ENCODE data around the gene CCDC40.
"Not testable (repeated sequence)": the region's sequence is repeated elsewhere in the genome, so short reads cannot be mapped to it uniquely, and the experiment has no call there.

CCDC40 gene

DNA sequence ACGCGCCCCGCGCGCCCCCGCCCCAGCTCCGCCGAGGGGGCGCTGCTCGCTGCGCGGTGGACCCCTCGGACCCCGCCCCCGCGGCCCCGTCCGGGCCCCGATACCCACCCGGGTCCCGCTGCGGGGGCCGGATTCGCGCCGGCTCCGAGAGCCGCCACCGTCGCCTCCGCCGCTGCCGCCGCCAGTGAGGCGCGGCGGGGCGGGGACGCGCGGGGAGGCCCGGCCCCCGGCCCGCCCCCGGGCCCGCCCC, 830 bp upstream of the CCDC40 start, which contains the start of gene TBC1D16:
Gene TBC1D16, minus strand, starts transcription at position 186 of the 250 bp plus-strand sequence. CDS start 22,325 bp downstream, outside the sequence.
- H3K4me3 ChIP-seq (replicated peaks; ENCODE audit: low read depth, low read length) = peak within 1 kb of the TSS; percentile 83
- TF ChIP-seq, protein P1, sequence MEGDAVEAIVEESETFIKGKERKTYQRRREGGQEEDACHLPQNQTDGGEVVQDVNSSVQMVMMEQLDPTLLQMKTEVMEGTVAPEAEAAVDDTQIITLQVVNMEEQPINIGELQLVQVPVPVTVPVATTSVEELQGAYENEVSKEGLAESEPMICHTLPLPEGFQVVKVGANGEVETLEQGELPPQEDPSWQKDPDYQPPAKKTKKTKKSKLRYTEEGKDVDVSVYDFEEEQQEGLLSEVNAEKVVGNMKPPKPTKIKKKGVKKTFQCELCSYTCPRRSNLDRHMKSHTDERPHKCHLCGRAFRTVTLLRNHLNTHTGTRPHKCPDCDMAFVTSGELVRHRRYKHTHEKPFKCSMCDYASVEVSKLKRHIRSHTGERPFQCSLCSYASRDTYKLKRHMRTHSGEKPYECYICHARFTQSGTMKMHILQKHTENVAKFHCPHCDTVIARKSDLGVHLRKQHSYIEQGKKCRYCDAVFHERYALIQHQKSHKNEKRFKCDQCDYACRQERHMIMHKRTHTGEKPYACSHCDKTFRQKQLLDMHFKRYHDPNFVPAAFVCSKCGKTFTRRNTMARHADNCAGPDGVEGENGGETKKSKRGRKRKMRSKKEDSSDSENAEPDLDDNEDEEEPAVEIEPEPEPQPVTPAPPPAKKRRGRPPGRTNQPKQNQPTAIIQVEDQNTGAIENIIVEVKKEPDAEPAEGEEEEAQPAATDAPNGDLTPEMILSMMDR (IDR thresholded peaks at IDR 0.05; ENCODE audit: low read depth, low read length, missing control alignments) = no peak
- DNase-seq (ENCODE audit: extremely low read depth, low read depth) = no peak

DNA sequence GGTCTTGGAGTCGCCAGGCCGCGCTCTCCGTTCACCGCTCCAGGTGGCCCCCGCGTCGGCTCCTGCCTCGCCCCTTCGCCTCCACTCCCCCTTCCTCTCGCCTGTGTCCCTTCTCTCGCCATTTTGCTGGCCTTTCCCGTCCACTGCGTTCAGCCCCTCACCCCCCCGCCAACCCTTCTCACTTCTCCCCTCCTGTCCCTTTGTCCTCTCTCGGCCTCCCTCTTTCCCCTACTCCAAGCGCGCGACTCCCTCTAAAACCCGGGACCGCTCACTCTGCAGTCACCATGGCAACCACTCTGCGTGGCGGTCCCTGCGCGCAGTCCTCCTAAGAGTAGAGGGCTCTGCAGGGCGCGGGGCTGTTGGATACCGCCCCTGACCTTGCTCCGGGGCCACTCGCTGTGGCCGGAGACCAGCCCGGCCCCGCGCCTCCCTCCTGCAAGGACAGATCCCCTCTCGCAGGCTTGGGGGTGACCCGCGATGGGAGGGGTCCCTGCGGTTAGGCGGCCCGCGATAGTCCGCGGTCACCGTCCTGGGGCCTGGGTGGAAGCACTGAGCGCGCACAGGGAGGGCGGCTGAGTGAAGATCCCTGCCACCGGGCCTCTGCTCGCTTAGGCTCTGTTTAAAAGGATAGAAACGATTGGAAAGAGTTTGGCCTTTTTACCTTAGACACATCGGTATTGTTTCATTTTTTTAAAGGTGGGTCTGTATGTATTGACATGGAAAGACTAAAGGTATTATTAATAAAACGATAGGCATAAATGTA, 454 bp downstream of the CCDC40 start:
- TF ChIP-seq, protein P1 (IDR thresholded peaks at IDR 0.05; ENCODE audit: low read depth, low read length, missing control alignments) = no peak
- no peak for DNase-seq (ENCODE audit: extremely low read depth, low read depth)
- peak overlapping the region; percentile 83 for H3K4me3 ChIP-seq (replicated peaks; ENCODE audit: low read depth, low read length)

DNA sequence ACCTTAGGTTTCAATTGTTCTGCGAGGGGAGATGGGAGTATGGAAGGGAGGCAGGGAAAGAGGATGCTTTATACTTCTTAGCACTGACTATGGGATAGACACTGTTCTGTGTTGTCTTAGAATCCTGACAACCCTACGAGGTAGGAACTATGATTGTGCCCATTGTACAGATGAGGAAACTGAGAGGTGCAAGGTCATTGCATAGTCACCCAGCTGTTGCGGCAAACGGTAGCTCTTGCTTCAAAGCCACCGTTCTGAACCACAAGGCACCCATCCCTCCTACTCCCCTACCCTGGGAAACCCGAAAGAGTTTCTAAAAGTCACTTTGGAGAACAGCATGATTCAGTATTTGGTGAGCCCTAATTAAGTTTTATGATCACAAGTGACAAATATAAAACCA, 7.5 kb downstream of the CCDC40 start:
- no peak for DNase-seq (ENCODE audit: extremely low read depth, low read depth)
- TF ChIP-seq, protein P1 (IDR thresholded peaks at IDR 0.05; ENCODE audit: low read depth, low read length, missing control alignments) = no peak
- no peak overlapping the region for H3K4me3 ChIP-seq (replicated peaks; ENCODE audit: low read depth, low read length)

DNA sequence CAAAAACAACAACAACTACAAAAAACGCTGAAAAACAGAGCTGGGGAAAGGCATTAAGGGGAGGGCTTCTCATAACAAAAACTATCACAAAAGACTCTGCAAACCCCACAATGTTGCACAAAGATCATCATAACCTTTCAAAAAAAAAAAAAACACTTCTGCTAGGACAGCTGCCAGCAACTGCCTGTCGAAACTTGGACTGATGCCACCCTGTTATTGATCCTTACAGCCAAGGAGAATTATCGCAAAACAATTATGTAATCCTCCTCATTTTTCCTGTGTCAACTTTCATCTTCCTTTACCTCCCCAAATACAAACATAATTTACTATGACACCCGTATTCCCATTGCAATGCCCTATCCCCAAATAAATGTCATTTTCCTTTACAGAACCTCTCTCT, 9.3 kb downstream of the CCDC40 start:
- TF ChIP-seq, protein P1 (IDR thresholded peaks at IDR 0.05; ENCODE audit: low read depth, low read length, missing control alignments) = no peak
- no peak for DNase-seq (ENCODE audit: extremely low read depth, low read depth)
- no peak overlapping the region for H3K4me3 ChIP-seq (replicated peaks; ENCODE audit: low read depth, low read length)

DNA sequence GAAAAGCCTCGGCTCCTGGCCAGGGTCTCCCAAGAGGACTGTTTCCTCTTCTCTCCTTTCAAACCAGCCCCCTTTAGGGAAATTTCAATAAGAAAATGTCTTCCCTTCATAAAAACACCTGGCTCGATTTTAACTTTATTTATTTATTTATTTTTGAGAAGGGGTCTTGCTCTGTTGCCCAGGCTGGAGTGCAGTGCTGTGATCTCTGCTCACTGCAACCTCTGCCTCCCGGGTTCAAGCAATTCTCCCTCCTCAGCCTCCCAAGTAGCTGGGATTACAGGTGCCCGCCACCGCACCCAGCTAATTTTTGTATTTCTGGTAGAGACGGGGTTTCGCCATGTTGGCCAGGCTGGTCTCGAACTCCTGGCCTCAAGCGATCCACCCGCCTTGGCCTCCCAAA, 10.3 kb downstream of the CCDC40 start:
- not testable (repeated sequence) for DNase-seq (ENCODE audit: extremely low read depth, low read depth); H3K4me3 ChIP-seq (replicated peaks; ENCODE audit: low read depth, low read length)

DNA sequence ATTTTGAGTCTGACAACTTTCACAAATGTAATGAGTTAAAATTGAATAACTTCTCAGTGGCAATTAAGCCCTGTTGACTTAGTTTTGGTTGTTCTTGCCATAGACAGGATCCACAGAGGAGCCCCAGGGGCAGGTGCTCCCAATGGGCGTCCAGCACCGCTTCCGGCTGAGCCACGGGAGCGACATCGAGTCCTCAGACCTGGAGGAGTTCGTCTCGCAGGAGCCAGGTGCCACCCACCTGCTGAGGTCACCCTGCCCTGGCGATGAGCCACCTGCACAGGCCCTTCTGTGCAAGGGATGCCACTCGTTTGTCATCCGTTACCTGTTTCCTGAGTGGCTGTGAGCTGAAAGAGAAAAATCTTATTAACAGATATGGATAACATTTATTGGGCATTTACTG, 10.7 kb downstream of the CCDC40 start:
- no peak for DNase-seq (ENCODE audit: extremely low read depth, low read depth)

DNA sequence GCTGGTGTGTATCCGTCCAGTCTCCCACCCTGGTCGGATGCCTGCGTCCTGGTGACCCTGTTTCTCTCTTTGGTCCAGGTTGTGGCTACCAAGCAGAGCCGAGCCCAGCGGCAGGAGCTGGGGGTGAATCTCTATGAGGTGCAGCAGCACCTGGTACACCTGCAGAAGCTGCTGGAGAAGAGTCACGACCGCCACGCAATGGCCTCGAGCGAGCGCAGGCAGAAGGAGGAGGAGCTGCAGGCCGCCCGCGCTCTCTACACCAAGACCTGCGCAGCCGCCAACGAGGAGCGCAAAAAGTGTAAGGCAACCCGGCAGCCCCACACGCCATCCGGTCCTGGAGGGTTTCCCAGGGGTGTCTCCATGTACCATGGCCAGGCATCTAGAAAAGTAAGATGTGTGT, 13.5 kb downstream of the CCDC40 start:
- no peak overlapping the region for H3K4me3 ChIP-seq (replicated peaks; ENCODE audit: low read depth, low read length)
- TF ChIP-seq, protein P1 (IDR thresholded peaks at IDR 0.05; ENCODE audit: low read depth, low read length, missing control alignments) = no peak
- no peak for DNase-seq (ENCODE audit: extremely low read depth, low read depth)

More for the DNA sequence above, 10.7 kb downstream of the CCDC40 start:
- no peak overlapping the region for H3K4me3 ChIP-seq (replicated peaks; ENCODE audit: low read depth, low read length)
- TF ChIP-seq, protein P1 (IDR thresholded peaks at IDR 0.05; ENCODE audit: low read depth, low read length, missing control alignments) = no peak

Measured in HFF-Myc (cell line).